HG03196 (cell line): ENCODE data around the gene COMT.
"Not testable (repeated sequence)": the region's sequence is repeated elsewhere in the genome, so short reads cannot be mapped to it uniquely, and the experiment has no call there.

ENCODE experiments used
- ATAC-seq: cut with Tn5 transposase; IDR thresholded peaks from one replicate; pipeline ENCODE4 v1.9.1; 2021; ENCODE audit not compliant: unreplicated experiment

Gene COMT

DNA sequence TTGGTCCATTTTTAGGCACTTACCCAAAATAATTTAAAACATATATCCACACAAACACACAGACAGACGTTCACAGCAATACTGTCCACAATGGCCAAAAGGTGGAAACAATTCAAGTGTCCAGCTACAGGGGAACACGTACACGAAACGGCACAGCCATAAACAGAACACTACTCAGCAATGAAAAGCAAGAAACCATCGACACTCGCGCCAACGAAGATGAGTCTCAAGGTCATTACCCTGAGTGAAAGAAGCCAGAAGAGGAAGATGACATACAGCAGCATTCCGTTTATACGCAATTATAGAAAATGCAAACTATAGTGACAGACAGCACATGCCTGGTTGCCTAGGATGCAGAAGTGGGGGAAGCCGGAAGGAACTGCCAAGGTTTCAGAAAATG lies 13.4 kb upstream of the COMT start:
- no peak for ATAC-seq

DNA sequence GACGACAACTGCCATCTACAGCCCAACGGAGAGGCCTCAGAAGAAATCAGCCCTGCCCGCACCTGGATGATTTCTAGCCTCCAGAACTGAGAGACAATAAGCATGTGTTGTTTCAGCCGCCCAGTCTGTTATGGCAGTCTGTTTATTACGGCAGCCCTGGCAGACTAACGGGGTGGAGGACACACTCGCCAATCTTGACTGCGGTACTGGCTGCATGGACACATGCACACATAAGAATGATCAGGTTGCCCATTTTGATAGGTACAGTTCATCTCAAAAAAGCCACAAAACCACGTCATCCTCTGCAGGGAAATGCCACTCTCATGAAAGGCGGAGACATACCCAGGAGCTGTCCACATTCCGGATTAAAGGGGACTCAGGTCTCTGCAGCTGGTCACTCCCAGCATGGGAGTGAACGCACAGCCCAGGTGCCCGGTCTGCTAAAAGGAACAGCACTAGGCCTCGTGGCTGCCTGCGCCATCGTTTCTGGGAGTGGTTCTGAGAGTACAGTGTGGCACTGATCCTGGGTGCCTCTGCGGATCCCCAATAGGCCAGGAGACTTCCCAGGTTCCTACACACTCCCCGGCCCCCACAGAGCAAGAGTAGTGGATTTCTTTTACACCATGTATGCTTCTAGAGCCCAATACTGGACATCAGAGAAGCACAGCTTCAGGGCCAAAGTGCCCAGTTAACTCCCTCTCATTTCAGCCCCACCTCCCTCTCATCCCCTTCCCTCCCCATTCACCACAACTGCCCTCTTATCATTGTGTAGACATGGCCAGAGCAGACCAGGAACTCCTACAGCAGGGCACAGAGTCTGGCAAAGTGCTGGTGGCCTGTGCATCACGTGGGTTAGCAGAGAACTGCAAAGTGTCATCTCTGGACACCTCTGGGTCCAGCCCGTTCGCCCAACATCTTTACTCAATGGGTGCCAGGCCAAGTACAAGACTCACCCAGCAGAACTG lies 11.7 kb upstream of the COMT start:
- no peak for ATAC-seq

DNA sequence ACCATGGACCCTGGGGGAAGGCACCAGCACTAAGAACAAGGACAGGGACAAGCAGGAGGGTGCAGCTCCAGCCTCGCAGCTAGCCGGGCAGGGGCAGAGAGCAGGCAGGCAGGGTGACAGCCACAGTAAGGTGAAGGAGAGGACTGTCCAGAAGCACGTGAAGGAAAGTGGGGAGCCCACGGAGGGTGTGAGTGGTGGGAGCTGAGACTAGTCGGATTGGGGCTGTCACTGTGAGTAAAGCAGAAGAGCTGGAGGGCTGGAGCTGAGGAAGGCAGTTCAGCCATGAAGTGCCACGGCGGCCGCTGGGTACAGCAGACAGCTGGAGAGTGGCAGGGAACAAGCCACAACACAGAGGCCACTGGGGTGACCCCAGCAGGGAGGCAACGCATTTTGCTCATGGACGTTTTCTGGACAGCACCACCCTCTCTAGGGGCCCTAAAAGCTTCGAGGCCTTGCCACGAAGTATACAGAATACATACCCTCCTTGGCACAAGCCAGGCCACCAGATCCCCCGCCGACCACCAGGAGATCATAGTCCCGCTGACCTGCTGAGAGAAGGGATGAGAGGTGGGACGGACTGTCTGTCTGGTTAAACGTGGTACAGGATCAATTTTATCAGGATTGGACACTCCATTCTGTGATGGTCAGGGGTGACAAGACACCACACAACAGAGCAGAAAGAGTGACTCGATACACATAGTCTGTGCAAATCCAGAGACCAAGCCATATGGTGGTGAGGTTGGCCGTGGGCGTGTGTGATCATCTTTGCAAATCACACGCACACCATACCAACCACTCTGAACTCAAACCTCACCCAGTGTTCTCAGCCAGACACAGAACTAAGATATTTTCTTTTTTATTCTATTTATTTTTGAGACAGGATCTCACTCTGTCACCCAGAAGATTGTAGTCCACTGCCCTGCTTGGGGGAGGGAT lies 10.8 kb upstream of the COMT start:
- ATAC-seq, result no peak

DNA sequence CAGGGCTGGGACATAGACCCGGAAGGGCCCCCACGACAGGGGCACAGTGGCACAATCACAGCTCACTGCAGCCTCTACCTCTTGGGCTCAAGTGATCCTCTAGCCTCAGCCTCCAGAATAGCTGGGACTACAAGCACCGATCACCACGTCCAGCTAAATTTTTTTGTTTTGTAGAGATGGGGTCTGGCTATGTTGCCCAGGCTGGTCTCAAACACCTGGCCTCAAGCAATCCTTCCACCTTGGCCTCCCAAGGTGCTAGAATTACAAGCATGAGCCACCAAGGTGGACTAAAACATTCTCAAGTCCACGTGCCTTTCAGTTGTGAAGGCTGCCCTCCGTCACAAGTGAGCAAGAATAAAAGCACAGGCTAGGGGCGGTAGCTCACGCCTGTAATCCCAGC lies 10.1 kb upstream of the COMT start:
- no peak for ATAC-seq

DNA sequence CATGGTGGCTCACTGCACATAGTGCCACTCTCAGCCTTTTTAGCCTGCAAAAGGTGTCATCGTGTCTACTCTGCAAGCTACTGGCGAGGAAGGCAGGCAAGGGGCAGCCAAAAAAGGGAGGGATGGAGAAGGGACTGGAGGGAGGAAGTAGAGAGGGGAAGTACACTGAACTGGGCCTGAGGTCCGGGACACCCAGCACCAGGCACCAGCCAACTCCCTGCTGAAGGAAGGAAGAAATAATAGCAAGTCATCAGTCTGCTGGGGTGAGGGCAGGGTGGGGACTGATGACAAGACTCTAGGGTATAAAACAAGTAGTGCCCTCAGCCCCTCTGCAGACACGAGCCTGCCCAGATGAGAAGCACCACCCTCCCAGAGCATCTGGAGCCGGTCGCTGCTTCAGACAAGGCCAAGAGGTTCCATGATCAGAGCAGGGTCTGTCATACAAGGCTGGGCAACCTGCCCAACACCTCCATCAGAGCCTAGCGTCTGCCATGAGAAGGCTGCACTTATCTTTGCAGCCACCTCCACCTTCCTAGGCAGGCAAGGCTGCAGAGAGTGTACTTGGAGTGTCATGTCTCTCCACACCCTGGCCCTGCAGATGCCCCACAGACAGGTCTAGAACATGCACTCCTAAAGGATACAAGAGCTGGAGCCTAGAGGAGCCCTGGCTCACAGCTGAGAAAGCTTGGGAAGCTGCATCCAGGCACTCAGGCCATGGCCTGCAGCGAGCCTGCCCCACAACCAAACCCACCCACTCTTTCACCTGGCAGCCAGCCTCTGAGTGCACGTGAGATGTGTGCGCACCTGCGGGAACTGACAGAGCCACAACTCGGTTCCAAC lies 9.0 kb upstream of the COMT start:
- no peak for ATAC-seq

DNA sequence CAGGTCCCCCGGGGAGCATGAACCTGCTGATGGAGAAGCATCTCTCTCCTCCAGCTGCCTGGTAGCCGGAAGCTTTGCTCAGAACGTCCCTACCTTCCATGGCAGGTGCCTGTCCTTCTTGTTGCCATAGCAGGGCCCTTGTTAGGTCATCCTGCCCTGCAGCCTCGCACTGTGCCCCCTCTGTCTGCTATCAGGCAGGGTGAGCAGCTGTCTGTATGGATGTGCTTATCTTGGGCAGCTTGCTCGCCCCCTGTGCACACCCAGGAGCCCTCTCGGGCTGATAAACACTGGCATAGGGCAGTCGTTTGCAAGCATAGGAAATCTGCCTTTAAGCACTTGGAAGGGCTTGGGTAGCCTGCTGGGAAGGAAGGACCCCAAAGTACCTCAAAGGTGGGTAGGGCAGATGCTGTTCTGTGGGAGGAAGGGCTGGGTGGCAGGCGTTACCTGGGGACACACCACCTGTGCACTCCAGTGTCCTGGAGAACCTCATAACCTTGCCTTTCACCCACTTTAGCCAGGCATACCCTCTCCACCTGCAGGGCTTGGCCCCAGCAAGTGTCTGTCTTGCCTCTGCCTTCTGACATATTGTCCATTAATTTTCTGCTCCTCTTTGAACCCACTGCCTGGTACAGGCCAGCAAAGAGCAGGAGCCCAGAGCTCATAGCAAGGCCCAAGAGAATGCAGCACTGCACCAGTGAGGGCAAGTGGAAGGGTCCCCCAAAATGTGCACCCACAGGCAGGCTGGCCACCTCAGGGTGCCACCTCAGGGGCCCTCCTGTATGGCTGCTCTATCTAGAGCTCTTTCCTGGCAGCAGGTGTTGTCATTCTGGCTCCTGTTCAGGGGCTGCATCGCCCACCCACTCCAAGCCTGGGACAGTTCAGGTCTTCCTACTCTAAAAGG lies 8.0 kb upstream of the COMT start:
- no peak for ATAC-seq

DNA sequence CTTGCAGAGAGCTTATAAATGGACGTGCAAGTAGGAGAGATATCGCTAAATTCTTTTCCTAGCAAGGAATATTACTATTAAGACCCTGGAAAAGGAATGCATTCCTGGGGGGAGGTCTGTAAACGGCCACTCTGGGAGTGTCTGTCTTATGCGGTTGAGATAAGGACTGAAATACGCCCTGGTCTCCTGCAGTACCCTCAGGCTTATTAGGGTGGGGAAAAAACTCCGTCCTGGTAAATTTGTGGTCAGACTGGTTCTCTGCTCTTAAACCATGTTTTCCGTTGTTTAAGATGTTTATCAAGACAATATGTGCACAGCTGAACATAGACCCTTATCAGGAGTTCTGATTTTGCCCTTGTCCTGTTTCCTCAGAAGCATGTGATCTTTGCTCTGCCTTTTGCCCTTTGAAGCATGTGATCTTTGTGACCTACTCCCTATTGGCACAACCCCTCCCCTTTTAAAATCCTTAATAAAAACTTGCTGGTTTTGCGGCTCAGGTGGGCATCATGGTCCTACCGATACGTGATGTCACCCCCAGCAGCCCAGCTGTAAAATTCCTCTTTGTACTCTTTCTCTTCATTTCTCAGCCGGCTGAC lies 6.4 kb upstream of the COMT start:
- not testable (repeated sequence) for ATAC-seq

DNA sequence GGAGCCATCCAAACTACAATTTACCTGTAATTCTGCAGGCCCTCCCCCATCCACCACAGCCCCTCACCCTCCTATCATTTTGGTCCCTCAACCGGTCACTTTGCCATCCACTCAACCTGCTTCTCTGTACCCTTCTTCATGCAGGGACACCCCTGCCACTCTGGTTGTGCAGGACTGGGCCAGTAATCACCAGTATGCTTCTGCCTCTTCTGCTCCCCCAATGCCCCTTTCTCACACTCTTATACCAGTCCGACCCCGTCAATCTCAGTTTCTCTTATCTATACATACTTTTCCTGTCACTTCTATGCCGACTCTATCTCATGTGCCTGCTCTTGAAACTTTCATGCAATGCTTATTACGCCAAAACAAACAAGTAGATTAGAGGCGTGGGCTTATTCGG lies 5.1 kb upstream of the COMT start:
- ATAC-seq, result no peak

DNA sequence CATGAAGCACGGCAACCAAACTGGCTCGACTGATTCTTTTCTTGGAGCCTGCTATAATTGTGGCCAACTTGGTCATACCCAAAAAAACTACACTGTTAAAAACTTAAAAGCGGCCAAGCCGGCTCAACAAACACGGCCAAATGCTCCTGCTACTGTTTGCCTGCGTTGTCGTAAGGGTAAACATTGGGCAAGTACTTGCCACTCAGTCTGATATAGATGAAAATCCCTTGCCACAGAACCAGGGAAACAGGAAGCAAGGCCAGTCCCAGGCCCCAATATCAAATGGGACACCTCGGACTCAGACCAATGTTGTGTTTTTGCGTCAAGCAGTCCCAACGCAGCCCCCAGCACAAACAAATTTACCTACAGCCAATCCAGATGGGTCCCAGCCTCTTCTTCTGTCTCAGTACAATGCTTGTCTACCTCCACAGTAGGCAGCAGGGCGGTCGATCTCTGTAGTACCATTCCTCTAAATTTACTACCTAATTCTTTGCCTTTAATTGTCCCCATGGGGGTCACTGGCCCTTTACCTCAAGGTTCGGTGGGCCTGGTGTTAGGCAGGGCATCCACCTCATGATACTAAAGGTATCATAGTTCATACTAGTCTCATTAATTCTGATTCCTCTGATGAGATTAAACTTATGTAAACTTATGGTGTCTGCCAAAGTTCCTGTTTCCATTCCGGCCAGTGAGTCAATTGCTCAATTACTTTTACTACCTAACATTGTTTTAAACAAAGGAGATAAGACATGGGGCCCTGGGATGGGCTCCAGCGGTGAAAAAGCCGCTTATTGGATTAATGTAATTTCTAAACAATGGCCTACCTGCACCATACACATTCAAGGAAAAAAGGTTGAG lies 3.7 kb upstream of the COMT start:
- no peak for ATAC-seq

DNA sequence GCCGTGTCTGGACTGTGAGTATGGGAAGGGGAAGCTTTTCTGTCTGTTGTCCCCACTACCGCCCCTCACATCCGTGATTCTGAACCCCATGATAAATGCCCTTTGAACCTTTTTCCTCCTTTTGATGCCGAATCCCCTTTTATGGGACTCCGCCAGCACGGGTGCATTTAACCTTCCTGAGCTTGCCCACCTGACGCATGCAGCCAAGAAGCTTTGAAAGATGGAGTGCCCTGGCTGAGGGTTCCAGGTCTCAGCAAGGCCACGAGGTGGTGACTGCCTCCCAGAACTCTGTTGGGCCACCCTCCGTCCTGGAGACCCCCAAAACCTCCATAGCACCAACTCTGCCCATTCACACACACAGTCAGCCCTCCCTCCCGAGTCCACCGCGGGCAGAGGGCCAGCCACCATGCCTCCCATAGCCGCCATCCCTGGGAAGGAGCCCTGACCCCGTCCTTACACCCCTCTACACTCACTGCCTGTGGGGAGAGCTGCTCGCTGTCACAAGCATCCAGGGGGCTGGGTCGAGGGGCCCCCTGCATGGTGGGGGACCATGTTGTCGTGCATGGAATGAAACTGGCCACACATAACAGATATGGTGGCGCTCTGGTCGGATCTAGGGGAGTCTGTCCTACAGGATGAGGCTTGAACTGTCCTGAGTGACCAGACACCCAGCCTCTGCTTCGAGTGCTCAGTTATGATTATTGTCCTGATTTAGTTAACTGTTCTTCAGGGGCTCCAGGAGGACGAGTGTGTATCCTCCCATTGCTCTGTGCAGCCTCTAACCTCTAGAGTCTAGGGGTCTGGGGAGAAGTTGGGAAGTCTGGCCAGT lies 822 bp upstream of the COMT start:
- ATAC-seq, result no peak

DNA sequence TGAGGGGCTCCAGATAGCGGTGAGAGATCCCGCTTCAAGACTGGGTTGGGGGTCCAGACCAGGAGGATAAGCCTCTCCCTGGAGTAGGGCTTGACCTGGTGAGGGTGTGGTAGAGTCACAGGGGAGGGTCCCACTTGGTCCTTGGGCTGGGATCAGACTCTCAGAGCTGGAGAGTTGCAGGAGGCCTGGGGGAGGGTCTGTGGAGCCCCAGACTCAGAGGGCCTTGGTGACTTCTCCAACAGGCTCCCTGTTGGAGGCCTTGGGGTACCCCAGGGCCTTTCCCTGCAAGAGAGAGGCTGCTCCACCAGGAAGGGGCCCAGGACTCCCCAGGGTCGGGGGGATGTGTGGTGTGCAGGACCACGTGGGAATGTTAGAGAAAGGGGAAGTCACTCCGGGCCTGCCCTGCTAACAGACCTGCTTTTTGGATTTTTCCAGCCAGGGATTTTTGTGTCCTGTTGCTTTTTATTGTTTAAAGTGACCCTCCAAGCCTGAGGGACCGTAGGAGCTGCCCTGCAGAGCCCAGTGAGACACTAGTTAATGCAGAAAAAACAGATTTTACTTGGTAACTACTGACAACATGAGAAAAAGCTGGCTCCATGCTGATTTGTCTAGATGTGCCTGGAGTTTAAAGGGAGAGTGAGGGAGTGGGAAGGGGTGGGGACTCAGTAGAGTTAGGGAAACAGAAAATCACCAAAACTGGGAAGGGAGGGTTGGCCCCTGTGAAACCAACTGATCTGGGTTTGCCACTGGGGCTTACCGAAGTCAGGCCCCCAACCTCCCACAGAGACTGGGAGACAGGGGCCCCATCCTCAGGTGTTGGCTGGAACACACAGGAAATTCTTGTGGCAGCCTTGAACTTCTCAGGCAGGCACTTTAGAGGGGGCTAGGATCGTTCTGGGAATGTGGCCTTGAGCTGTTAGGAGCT lies 847 bp downstream of the COMT start:
- ATAC-seq, result no peak

DNA sequence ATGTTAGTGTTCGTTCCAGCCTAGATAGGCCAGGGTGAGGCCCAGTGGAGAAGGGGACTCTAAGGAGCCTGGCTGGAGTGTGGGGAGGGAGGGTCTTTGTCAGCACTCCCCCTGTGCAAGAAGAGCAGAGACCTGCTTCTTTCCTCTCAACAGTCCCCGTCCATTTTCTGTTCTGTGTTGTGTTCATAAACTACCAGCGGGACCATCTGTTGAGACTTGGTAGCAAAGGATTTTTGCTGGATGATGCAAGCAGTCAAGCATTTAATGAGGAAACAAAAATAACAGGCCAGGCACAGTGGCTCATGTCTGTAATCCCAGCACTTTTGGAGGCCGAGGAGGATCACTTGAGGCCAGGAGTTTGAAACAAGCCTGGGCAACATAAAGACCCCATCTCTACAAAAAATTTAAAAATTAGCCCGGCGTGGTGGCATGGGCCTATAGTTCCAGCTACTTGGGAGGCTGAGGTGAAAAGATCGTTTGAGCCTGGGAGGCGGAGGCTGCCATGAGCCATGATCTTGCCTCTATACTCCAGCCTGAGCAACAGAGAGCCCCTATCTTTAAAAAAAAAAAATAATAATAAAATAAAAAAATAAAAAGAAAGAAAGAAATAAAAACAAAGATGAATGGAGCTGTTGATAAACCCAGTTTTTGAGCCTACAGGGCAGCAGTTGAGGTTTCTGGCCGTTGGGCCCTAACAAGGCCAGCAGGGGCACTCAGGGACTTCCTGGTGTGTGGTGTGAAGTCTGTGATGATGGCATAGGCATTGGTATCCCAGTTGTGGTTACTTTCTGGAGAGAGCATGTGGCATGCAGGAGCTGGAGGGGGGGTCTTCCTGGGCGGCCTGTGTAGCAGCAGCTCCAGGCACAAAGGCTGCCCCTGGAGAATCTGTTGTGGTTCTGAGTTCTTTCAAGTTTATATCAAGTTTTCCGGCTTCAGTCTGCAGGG lies 1.8 kb downstream of the COMT start:
- no peak for ATAC-seq

DNA sequence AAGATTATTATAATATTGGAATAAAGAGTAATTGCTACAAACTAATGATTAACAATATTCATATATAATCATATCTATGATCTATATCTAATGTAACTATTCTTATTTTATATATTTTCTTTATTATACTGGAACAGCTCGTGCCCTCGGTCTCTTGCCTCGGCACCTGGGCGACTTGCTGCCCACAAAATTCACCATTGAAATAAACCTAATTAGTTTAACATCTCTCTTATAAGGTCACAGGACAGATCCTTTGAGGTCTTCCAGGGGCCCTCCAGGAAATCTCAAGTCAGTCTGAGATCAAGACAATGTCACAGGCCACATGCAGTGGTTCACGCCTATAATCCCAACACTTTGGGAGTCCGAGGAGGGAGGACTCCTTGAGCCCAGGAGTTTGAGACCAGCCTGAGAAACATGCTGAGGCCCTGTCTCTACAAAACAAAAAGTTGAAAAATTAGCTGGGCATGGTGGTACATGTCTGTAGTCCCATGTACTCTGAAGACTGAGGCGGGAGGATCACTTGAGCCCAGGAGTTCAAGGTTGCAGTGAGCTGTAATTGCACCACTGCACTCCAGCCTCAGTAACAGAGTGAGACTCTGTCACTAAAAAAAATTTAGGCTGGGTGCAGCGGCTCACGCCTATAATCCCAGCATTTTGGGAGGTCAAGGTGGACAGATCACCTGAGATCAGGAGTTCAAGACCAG lies 6.6 kb downstream of the COMT start:
- no peak for ATAC-seq

DNA sequence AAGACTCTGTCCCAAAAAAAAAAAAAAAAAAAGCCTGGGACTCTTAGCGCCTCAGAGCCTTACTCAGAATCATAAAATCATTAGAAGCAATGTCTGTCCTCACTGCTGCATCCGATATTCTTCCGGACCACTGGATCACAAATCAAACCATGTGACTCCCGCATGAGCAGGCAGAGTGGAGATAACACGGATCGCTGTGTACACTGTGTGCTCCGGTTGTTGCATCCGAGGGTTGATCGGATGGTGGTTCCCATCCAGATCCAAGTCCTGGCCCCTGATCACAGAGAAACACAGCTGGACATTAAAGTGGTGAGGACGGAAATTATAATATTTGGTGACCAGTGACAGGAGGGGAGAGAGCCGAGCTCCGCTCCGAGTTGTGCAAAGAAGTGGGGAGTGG lies 9.8 kb downstream of the COMT start:
- ATAC-seq, result no peak
